NK-92 treated with Interleukin-12 subunit alpha and Interleukin-12 subunit beta, amount 100 ng/mL, for 24 hours (cell line): ENCODE data around the gene SYVN1.
"Not testable (repeated sequence)": the region's sequence is repeated elsewhere in the genome, so short reads cannot be mapped to it uniquely, and the experiment has no call there.

Experiments
- DNase-seq: peaks from one replicate; lab custom pipeline; 2025; lab: John Stamatoyannopoulos, UW

SYVN1 gene

DNA sequence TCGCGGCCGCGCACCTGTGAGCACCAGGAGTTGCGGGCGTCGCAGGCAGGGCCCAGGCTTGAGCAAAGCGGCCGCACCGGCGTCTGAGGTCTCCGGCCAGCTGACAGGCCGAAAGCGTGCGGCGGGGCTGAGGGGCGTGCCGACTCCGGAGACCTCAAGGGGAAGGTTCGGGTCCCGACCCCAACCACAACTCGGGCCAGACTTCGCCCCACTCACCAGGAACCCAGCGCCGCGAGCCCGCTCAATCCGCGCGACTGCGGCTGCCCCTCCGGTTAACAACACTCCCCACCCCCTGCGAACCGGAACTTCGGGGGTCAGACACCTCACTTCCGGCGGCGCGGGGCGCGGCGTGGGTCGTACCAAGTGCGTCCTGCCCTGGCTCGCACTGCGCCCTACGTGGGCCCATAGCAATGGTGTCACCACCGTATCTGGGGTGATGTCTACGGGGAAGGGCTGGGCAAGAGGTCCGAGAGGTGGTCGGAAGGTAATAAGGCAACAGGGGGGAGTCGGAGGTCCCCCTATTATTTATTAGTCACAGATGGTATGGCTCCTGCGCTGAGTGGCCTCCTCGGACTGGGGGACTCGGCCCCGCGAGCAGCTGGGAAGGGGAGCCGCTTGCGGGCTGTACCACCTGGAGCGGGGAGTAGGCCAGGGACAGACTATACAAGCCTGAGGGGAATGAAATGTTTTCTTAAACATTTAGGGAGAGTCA, at the start of gene SYVN1:
Gene SYVN1, minus strand, starts transcription at position 280 of the 712 bp plus-strand sequence. CDS start 918 bp downstream, outside the sequence.
- peak; percentile 84 for DNase-seq

- DNase-seq, result no peak
Observed at GRCh38 chr11:65183201-65183891, 49.0 kb upstream of the SYVN1 start.

DNA sequence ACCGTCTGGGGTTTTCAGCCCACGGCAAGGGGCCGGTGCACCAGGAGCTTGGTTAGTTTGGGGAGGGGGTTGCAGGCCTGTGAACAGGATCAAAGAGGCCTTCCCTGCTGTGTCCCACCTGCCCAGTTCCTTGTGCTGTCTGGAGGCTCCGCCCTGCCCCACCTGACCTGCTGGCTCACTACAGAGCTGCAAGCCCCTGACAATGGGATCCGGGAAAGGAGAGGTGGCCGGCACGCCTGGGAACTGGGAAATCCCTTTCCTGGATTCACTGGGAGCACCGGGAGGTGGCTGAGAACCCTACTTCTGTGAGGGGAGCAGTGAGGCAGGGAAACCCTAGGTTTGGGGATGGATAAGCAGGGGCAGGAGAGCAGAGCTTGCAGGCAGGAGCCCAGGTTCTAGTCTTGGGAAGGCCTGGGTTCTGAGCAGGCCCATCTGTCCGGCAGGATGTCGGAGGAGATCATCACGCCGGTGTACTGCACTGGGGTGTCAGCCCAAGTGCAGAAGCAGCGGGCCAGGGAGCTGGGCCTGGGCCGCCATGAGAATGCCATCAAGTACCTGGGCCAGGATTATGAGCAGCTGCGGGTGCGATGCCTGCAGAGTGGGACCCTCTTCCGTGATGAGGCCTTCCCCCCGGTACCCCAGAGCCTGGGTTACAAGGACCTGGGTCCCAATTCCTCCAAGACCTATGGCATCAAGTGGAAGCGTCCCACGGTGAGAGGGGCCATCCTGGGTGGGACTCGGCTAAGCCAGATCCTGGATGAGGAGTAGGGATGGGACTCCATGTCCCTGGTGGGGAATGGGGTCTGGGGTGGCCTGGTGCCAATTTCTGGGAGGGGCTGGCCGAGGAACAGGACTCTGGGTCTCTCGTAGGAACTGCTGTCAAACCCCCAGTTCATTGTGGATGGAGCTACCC, 48.2 kb upstream of the SYVN1 start:
- no peak for DNase-seq

DNA sequence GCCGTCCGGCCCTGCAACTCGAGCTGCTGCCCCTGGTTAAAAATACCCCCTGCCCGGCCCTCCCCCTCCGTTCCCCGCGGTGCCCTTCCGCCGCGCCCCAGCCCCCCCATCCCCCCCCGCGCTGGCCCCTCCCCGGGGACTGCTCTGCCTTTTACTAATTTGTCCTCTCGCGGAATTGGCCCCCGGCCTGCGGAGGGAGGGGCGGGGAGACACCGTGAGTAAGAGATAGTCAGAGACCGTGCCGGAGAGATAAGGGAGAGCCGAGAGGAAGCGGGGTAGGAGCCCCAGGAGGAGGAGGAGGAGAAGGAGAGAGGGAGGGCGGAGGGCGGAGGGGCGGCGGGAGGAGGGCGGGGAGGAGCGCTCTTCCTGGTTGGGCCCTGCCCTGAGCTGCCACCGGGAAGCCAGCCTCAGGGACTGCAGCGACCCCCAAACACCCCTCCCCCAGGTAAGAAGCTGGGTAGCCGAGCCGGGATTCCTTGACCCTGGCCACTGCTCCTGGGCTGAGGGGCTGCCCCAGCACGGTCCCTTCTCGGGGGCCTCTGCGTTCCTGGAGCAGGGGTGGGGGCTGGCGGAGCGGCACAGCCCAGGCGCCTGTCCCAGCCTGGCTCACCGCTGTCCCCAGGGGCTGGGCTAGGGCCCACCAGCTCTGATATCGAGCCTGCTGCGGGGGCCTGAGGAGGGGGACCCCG, 47.4 kb upstream of the SYVN1 start, which contains the start of gene CAPN1:
Gene CAPN1, plus strand, starts transcription at position 360 of the 689 bp plus-strand sequence. CDS start 774 bp downstream, outside the sequence.
- DNase-seq, result peak; percentile 30

DNA sequence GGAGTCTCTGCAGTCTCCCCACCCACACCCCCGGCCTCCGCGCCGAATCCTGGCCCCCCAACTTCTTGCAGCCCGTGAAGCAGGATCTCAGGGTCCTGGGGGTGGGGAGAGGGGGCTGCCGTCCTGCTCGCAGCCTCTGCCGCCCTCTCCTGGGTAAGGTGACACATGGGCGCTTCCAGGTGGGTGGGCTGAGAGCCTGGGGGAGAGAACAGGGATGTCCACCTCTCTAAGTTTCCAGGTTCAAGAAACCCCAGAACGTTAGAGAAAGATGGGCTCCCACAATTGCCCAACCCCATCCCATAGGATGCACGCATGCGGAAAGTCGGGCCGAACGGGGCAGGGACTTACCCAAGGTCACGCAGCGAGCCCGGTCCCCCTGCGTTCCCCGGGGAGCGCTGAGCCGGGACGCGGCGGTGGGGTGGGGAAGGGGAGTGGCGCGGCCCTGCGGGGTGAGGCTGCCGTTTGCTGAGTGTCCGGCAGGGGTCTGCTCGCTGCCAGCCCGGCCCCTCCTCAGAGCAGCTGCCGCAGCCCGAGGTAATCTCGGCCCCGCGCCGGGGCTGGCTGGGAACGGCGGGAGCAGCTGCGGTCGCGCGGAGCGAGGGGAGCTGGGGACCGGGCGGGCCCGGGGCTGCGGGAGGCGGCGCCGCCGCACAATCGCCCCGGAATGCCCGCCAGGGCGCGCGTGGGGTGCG, 46.7 kb upstream of the SYVN1 start:
- DNase-seq, result no peak

DNA sequence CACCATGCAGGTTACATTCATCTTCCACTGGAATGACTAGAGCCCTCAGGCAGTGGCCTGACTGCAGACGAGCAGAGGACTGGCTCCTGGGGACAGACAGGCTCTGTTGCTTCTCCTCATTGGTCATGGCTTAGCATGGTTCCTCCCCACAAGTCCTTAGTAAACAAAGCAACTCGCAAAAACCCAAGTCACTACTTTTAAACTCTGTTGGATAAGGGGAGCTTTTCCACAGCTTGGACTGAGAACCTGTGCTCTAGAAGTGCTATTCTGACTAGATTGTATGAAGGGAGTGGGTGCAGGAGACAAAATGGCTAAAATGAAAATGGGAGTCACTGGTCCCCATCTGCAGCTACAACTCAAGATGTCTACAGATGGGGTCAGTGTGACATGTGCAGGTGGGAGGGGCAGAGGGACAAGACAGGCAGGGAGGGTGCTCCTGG, 40.3 kb upstream of the SYVN1 start:
- DNase-seq, result not testable (repeated sequence)

GRCh38 chr11:65172600-65172999, 38.3 kb upstream of the SYVN1 start:
- no peak for DNase-seq

DNA sequence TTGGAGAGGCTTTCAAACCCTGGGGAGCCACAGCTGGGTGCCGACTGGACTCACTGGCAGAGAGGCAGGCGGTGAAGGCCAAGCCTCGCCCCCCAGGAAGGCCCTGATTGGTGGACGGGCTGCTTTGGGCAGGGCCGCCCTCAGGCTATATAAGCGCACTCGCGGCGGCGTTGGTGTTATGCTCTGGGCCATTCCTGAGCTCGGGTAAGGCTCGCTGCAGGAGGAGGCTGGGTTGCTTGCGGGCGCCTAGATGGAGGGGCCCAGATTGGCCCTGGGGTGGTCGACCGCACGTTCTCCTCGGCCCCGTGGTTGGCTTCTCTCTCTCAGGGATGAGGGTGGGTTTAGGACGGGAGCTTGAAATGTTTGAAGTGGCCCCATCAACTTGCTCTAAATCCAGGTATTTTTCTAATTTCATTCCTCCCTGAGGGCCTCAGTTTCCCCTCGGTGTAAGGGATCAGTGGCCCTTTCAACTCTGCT, 35.8 kb upstream of the SYVN1 start, which contains the start of gene SPDYC:
Gene SPDYC, plus strand, starts transcription at position 176 of the 477 bp plus-strand sequence. CDS start 1,125 bp downstream, outside the sequence.
- DNase-seq, result no peak

- DNase-seq, result no peak
Observed at GRCh38 chr11:65169164-65169641, 34.9 kb upstream of the SYVN1 start.

- no peak for DNase-seq
Observed at GRCh38 chr11:65167656-65168055, 33.3 kb upstream of the SYVN1 start.

DNA sequence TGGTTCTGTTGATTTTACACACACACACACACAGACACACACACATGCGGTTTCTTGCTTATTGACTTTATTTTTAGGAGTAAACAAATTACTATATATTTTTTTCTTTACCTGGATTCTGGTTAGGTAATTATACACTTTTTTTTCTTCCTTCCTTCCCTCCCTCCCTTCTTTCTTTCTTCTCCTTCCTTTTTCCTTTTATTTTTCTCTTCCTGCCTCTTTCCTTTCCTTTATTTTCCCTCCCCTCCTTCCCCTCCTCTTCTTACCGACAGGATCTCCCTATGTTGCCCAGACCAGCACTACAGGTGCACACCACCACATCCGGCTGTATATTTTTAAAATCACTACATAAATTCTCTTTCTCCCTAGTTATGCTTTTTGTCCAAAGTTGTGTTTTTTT, 32.6 kb upstream of the SYVN1 start:
- DNase-seq, result no peak

DNA sequence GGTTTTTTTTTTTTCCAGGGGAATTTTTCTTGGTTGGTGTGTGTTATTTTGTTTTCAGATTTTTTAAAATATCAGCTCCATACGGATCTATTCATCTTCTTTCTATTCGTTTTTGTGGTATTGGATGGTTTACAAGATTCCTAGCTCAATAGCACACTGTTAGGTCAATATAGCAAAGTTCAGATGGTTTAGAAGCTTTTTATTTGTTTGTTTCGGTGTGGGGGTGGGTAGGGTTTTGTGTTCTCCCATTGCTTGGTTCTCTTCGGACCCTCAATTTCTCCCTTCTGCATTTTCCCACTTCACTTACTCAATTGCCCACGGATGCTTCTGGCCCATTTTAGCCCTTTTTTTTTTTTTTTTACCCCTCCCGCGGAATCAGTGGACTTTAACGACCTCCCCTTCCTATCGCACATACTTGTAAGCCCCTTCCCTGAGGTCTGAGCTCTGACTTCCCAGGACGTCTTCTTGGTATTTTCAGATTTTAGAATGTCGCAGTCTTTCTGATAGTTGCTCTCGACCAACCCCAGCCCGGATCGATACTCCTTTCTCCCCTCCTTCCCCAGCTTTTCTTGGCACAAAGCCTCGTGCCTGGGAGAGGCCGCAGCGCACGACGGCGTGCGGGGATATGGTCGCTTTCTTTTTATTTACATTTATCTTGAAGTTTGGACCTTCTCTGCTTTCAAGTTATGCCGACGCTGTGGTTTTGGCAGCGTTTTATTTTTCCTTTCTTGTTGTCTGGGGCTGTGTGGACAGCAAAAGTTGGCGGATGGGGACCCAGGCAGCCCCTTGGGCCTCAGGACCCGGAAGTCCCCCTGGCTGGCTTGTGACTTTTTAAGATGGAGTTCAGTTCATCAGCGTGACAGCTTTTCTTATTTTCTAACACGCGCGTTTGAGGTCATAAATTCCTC, 31.3 kb upstream of the SYVN1 start:
- no peak for DNase-seq

DNA sequence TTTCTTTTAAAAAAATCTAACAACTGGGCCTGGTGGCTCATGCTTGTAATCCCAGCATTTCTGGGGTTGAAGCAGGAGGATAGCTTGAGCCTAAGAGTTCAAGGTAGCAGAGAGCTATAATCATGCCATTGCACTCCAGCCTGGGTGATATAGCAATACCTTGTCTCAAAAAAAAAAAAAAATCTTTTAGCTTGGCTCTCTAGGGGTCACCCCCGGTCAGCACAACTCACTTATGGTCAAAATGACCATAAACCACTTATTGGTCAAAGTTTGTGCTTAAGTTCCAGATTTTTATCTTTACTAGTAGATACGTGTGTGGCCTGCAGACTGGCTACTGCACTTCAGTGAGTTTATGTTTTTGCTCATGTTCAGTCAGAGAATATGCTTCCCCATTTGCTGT, 29.4 kb upstream of the SYVN1 start:
- DNase-seq, result no peak

GRCh38 chr11:65160643-65161042, 26.3 kb upstream of the SYVN1 start:
- DNase-seq, result no peak

- DNase-seq, result no peak
Observed at GRCh38 chr11:65159012-65159411, 24.7 kb upstream of the SYVN1 start.

GRCh38 chr11:65157336-65157735, 23.0 kb upstream of the SYVN1 start:
- DNase-seq, result no peak

DNA sequence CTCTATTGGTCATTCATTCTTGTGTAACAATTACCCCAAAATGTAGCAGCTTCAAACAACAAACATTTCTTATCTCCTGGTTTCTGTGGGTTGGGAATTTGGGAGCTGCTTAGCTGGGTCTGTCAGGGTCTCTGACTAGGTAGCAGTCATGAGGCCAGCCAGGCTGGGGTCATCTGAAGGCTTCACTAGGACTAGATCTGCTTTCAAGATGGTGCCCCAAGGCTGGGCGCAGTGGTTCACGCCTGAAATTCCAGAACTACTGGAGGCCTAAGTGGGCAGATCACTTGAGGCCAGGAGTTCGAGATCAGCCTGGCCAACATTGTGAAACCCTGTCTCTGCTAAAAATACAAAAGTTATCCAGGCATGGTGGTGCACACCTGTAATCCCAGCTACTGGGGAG, 22.6 kb upstream of the SYVN1 start:
- no peak for DNase-seq

DNA sequence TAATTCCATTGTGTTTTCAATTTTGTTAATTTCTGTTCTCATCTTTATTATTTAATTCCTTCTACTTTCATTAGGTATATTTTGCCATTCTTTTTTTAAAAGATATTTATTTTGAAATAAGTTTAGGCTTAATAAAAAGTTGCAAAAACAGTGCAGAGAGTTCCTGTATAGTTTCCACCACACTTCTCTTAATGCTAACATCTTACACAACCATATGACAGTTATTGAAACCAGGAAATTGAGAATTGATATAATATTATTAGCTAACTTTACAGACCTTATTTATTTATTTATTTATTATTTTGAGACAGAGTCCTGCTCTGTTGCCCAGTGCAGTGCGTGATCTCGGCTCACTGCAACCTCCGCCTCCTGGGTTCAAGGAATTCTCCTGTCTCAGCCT, 21.9 kb upstream of the SYVN1 start:
- DNase-seq, result no peak

GRCh38 chr11:65152122-65152521, 17.8 kb upstream of the SYVN1 start:
- no peak for DNase-seq
